ENCODE measurements around the gene ULBP2. TPM values are rescaled to one million over a fixed set of nuclear protein-coding genes. Genes with fewer than 3 reads are reported as not detected.
"Not testable (repeated sequence)": the region's sequence is repeated elsewhere in the genome, so short reads cannot be mapped to it uniquely, and the experiment has no call there.

Gene ULBP2
- total RNA-seq, 1 experiment from 2014 or later: 2.9 TPM

GRCh38 chr6:149967591-149967990 lies 25.8 kb downstream of the ULBP2 start:
- no TSS peak for BruUV-seq (replicated peaks)

GRCh38 chr6:149967999-149968398 lies 26.2 kb downstream of the ULBP2 start:
- H3K9me3 ChIP-seq (ENCODE audit: insufficient read depth, low read depth); intact Hi-C loops (cut with micrococcal nuclease; ENCODE audit: unreplicated experiment); BruUV-seq (replicated peaks); H2AFZ ChIP-seq; DNase-seq; H4K20me1 ChIP-seq (ENCODE audit: insufficient read depth); H3K27ac ChIP-seq; H3F3A ChIP-seq (ENCODE audit: insufficient read depth, low read depth); H3K4me1 ChIP-seq (replicated peaks; ENCODE audit: insufficient read depth); H3K79me2 ChIP-seq (ENCODE audit: low read depth); H3K36me3 ChIP-seq (ENCODE audit: low read depth); H3K27me3 ChIP-seq (ENCODE audit: insufficient read depth, low read depth); H3K4me2 ChIP-seq; H3K9me2 ChIP-seq (ENCODE audit: insufficient read depth); H3K4me3 ChIP-seq; POLR2A ChIA-PET (ENCODE audit: unreplicated experiment); CTCF ChIA-PET: not testable (repeated sequence)

More at GRCh38 chr6:149967591-149967990, 25.8 kb downstream of the ULBP2 start:
- CTCF ChIA-PET: no interaction called here
- no peaks in the 10 kb centered on the region for H3K9me2 ChIP-seq (ENCODE audit: insufficient read depth)
- no peak for DNase-seq
- H3K4me2 ChIP-seq: no peak overlapping the region
- H3K79me2 ChIP-seq (ENCODE audit: low read depth): no peaks in the 10 kb centered on the region
- H3K27me3 ChIP-seq (ENCODE audit: insufficient read depth, low read depth): no peaks in the 10 kb centered on the region; the same call in 1 of the 2 replicates
- no peak overlapping the region for H3K4me3 ChIP-seq
- H3K27ac ChIP-seq: no peak overlapping the region
- H3K4me1 ChIP-seq (replicated peaks; ENCODE audit: insufficient read depth): peaks cover 6% of the 10 kb centered on the region
- TF ChIP-seq EZH2 (IDR thresholded peaks at IDR 0.05; ENCODE audit: low read depth): no peak
- TF ChIP-seq CTCF (conservative IDR thresholded peaks at IDR 0.05): no peak
- H3F3A ChIP-seq (ENCODE audit: insufficient read depth, low read depth): no peaks in the 10 kb centered on the region
- intact Hi-C loops (cut with micrococcal nuclease; ENCODE audit: unreplicated experiment): no loop called here
- H2AFZ ChIP-seq: no peak overlapping the region
- POLR2A ChIA-PET (ENCODE audit: unreplicated experiment): no interaction called here
- H3K9me3 ChIP-seq (ENCODE audit: insufficient read depth, low read depth): no peaks in the 10 kb centered on the region
- no peaks in the 10 kb centered on the region for H4K20me1 ChIP-seq (ENCODE audit: insufficient read depth)
- H3K36me3 ChIP-seq (ENCODE audit: low read depth): no peaks in the 10 kb centered on the region

- H3K27me3 ChIP-seq (ENCODE audit: insufficient read depth, low read depth); H4K20me1 ChIP-seq (ENCODE audit: insufficient read depth); H3K4me1 ChIP-seq (replicated peaks; ENCODE audit: insufficient read depth); H3F3A ChIP-seq (ENCODE audit: insufficient read depth, low read depth); H3K9me2 ChIP-seq (ENCODE audit: insufficient read depth); H3K4me2 ChIP-seq; H3K36me3 ChIP-seq (ENCODE audit: low read depth); H2AFZ ChIP-seq; CTCF ChIA-PET; H3K9me3 ChIP-seq (ENCODE audit: insufficient read depth, low read depth); POLR2A ChIA-PET (ENCODE audit: unreplicated experiment); intact Hi-C loops (cut with micrococcal nuclease; ENCODE audit: unreplicated experiment); H3K27ac ChIP-seq; H3K4me3 ChIP-seq; H3K79me2 ChIP-seq (ENCODE audit: low read depth); DNase-seq; BruUV-seq (replicated peaks): not testable (repeated sequence)
Measured at GRCh38 chr6:149968909-149969308, 27.1 kb downstream of the ULBP2 start.

- H3K36me3 ChIP-seq (ENCODE audit: low read depth): no peaks in the 10 kb centered on the region
- DNase-seq: no peak
- no peak overlapping the region for H2AFZ ChIP-seq
- H3K27ac ChIP-seq: no peak overlapping the region
- H4K20me1 ChIP-seq (ENCODE audit: insufficient read depth): no peaks in the 10 kb centered on the region
- no TSS peak for BruUV-seq (replicated peaks)
- H3K9me2 ChIP-seq (ENCODE audit: insufficient read depth): no peaks in the 10 kb centered on the region
- H3K79me2 ChIP-seq (ENCODE audit: low read depth): no peaks in the 10 kb centered on the region
- H3K4me3 ChIP-seq: no peak overlapping the region
- intact Hi-C loops (cut with micrococcal nuclease; ENCODE audit: unreplicated experiment): no loop called here
- POLR2A ChIA-PET (ENCODE audit: unreplicated experiment): no interaction called here
- TF ChIP-seq EZH2 (IDR thresholded peaks at IDR 0.05; ENCODE audit: low read depth) (no peak), CTCF (conservative IDR thresholded peaks at IDR 0.05) (no peak)
- H3K27me3 ChIP-seq (ENCODE audit: insufficient read depth, low read depth): no peaks in the 10 kb centered on the region; the same call in 1 of the 2 replicates
- H3K4me2 ChIP-seq: no peak overlapping the region
- CTCF ChIA-PET: no interaction called here
- no peaks in the 10 kb centered on the region for H3K4me1 ChIP-seq (replicated peaks; ENCODE audit: insufficient read depth)
- H3F3A ChIP-seq (ENCODE audit: insufficient read depth, low read depth): no peaks in the 10 kb centered on the region
- H3K9me3 ChIP-seq (ENCODE audit: insufficient read depth, low read depth): no peaks in the 10 kb centered on the region
Measured at GRCh38 chr6:149969635-149970034, 27.8 kb downstream of the ULBP2 start.

- H2AFZ ChIP-seq; H3K9me3 ChIP-seq (ENCODE audit: insufficient read depth, low read depth); H3K4me3 ChIP-seq; POLR2A ChIA-PET (ENCODE audit: unreplicated experiment); CTCF ChIA-PET; H3F3A ChIP-seq (ENCODE audit: insufficient read depth, low read depth); BruUV-seq (replicated peaks); H3K36me3 ChIP-seq (ENCODE audit: low read depth); H3K27ac ChIP-seq; H3K4me2 ChIP-seq; DNase-seq; intact Hi-C loops (cut with micrococcal nuclease; ENCODE audit: unreplicated experiment); H3K9me2 ChIP-seq (ENCODE audit: insufficient read depth); H3K79me2 ChIP-seq (ENCODE audit: low read depth); H3K4me1 ChIP-seq (replicated peaks; ENCODE audit: insufficient read depth); H3K27me3 ChIP-seq (ENCODE audit: insufficient read depth, low read depth); H4K20me1 ChIP-seq (ENCODE audit: insufficient read depth): not testable (repeated sequence)
Measured at GRCh38 chr6:149974394-149974793, 32.6 kb downstream of the ULBP2 start.

Data from PC-9 (cell line).